HepG2 (cell line): Measurements from ENCODE around the gene SLC35G2. TPM values are rescaled to one million over a fixed set of nuclear protein-coding genes. Genes with fewer than 3 reads are reported as not detected.

Experiments used
- GPN1 ChIP-seq: sonication (generic); formaldehyde crosslinking; IDR thresholded peaks from 2 replicates; pipeline ENCODE4 v1.5.1; 2020; ENCODE audit warnings: missing genetic modification reagents, borderline replicate concordance
- HDAC6 ChIP-seq: fragments of 200-600 bp; sonication (generic); IDR thresholded peaks from 2 replicates; pipeline ENCODE4 v1.7.0; 2017; ENCODE audit warnings: mild to moderate bottlenecking, antibody characterized with exemption, low read length, low read depth
- HNF1A ChIP-seq, 2 experiments: sonication (generic) in 1 of 2; formaldehyde crosslinking in 1 of 2; IDR thresholded peaks; 2 replicates each; pipeline versions ENCODE4 v1.4.0 to v1.6.1; 2016 to 2020; ENCODE audit warnings: borderline replicate concordance in 1 of 2, low read depth in 1 of 2, mild to moderate bottlenecking in 1 of 2, missing genetic modification reagents in 1 of 2
- NFIB ChIP-seq: sonication (generic); formaldehyde crosslinking; IDR thresholded peaks from 2 replicates; pipeline ENCODE4 v1.9.0; 2021; ENCODE audit warnings: missing genetic modification reagents, mild to moderate bottlenecking, borderline replicate concordance
- PRDM4 ChIP-seq: sonication (generic); formaldehyde crosslinking; IDR thresholded peaks from 2 replicates; pipeline ENCODE4 v1.9.0; 2021; ENCODE audit warnings: missing genetic modification reagents, borderline replicate concordance
- RFXAP ChIP-seq: sonication (generic); formaldehyde crosslinking; IDR thresholded peaks from 2 replicates; pipeline ENCODE4 v1.4.0; 2020; ENCODE audit warnings: missing genetic modification reagents, borderline replicate concordance
- SALL2 ChIP-seq: sonication (generic); formaldehyde crosslinking; IDR thresholded peaks from 2 replicates; pipeline ENCODE4 v1.8.1; 2023; ENCODE audit warnings: mild to moderate bottlenecking, missing genetic modification reagents, inconsistent platforms
- SIN3A ChIP-seq: IDR thresholded peaks from 2 replicates; pipeline ENCODE4 v1.6.1; 2011; ENCODE audit warnings: low read depth, mild to moderate bottlenecking, control low read depth, low read length, borderline replicate concordance
- ZFP36 ChIP-seq: fragments of 150-350 bp; IDR thresholded peaks from 2 replicates; pipeline ENCODE4 v1.6.1; 2018; ENCODE audit warnings: borderline replicate concordance, low read length, low read depth; ENCODE audit not compliant: partially characterized antibody
- ZFY ChIP-seq: sonication (generic); formaldehyde crosslinking; IDR thresholded peaks from 2 replicates; pipeline ENCODE4 v1.4.0; 2020; ENCODE audit warnings: missing genetic modification reagents
- ZNF44 ChIP-seq: sonication (generic); formaldehyde crosslinking; IDR thresholded peaks from 2 replicates; pipeline ENCODE4 v1.5.1; 2020; ENCODE audit warnings: mild to moderate bottlenecking, missing genetic modification reagents
- ZZZ3 ChIP-seq: sonication (generic); formaldehyde crosslinking; IDR thresholded peaks from 2 replicates; pipeline ENCODE4 v1.4.0; 2020; ENCODE audit warnings: missing genetic modification reagents, mild to moderate bottlenecking, borderline replicate concordance
- polyA plus RNA-seq, 8 experiments: library from polyadenylated mRNA; depleted of rRNA in 3 of 8; stranded (reverse) in 7 of 8; unstranded in 1 of 8; fragments of >200 nt; fragmentation: Illumina TruSeq in 4 of 8; extraction: Trizol in 4 of 8; gene quantifications; 2 replicates each; pipeline versions ENCODE4 v1.2.1 to v1.2.3, GENCODE V29; 2011 to 2016; ENCODE audit warnings: low read depth in 4 of 8, missing spikeins in 1 of 8, mixed read lengths in 1 of 8; ENCODE audit not compliant: insufficient read depth in 1 of 8
- total RNA-seq, 5 experiments: library from RNA; depleted of rRNA; stranded (reverse); fragments of >200 nt; fragmentation: Illumina TruSeq; extraction: Trizol; gene quantifications; 2 replicates each; pipeline ENCODE4 v1.2.3, GENCODE V29; 2016; ENCODE audit warnings: low read depth in 1 of 5
- TF ChIP-seq, protein P1 (sequence below): sonication (generic); formaldehyde crosslinking; IDR thresholded peaks from 2 replicates; pipeline ENCODE4 v1.4.0; 2020; ENCODE audit warnings: missing genetic modification reagents
- TF ChIP-seq, protein P2 (sequence below): sonication (generic); formaldehyde crosslinking; IDR thresholded peaks from 2 replicates; pipeline ENCODE4 v1.8.1; 2023; ENCODE audit warnings: mild to moderate bottlenecking, inconsistent platforms, moderate library complexity, missing genetic modification reagents, borderline replicate concordance
- TF ChIP-seq, protein P3 (sequence below): IDR thresholded peaks from 2 replicates; pipeline ENCODE4 v1.4.0; 2020; ENCODE audit warnings: mild to moderate bottlenecking, missing genetic modification reagents

Gene SLC35G2
- total and polyA plus RNA-seq, 2 of the 13 experiments (the other 11 are each of a cell fraction or from before 2014, with no cell fraction given): 7.6 to 10.3 TPM

- TF ChIP-seq HNF1A (IDR thresholded peaks at IDR 0.05; ENCODE audit: low read depth) (no peak), HNF1A (CRISPR knock-in tag; IDR thresholded peaks at IDR 0.05; ENCODE audit: borderline replicate concordance) (peak; percentile 66), SIN3A (peak; percentile 66; the same call in 1 of the 2 replicates), PRDM4 (CRISPR knock-in tag) (no peak), NFIB (CRISPR knock-in tag) (no peak), ZFY (CRISPR knock-in tag) (peak; percentile 96), HDAC6 (no peak), SALL2 (CRISPR knock-in tag) (peak; percentile 85; the same call in 1 of the 2 replicates), ZNF44 (CRISPR knock-in tag) (peak; percentile 83; the same call in 1 of the 2 replicates), RFXAP (CRISPR knock-in tag) (0 out of 2 replicates have a peak, but pooled peaks have one; percentile 71), GPN1 (CRISPR knock-in tag) (no peak), ZFP36 (no peak), ZZZ3 (CRISPR knock-in tag) (peak; percentile 87; the same call in 1 of the 2 replicates)
- TF ChIP-seq, protein P1, sequence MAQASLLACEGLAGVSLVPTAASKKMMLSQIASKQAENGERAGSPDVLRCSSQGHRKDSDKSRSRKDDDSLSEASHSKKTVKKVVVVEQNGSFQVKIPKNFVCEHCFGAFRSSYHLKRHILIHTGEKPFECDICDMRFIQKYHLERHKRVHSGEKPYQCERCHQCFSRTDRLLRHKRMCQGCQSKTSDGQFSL: peak; percentile 62
- TF ChIP-seq, protein P2, sequence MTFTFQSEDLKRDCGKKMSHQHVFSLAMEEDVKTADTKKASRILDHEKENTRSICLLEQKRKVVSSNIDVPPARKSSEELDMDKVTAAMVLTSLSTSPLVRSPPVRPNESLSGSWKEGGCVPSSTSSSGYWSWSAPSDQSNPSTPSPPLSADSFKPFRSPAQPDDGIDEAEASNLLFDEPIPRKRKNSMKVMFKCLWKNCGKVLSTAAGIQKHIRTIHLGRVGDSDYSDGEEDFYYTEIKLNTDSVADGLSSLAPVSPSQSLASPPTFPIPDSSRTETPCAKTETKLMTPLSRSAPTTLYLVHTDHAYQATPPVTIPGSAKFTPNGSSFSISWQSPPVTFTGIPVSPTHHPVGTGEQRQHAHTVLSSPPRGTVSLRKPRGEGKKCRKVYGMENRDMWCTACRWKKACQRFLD (CRISPR knock-in tag): peak; percentile 96
- TF ChIP-seq, protein P3, sequence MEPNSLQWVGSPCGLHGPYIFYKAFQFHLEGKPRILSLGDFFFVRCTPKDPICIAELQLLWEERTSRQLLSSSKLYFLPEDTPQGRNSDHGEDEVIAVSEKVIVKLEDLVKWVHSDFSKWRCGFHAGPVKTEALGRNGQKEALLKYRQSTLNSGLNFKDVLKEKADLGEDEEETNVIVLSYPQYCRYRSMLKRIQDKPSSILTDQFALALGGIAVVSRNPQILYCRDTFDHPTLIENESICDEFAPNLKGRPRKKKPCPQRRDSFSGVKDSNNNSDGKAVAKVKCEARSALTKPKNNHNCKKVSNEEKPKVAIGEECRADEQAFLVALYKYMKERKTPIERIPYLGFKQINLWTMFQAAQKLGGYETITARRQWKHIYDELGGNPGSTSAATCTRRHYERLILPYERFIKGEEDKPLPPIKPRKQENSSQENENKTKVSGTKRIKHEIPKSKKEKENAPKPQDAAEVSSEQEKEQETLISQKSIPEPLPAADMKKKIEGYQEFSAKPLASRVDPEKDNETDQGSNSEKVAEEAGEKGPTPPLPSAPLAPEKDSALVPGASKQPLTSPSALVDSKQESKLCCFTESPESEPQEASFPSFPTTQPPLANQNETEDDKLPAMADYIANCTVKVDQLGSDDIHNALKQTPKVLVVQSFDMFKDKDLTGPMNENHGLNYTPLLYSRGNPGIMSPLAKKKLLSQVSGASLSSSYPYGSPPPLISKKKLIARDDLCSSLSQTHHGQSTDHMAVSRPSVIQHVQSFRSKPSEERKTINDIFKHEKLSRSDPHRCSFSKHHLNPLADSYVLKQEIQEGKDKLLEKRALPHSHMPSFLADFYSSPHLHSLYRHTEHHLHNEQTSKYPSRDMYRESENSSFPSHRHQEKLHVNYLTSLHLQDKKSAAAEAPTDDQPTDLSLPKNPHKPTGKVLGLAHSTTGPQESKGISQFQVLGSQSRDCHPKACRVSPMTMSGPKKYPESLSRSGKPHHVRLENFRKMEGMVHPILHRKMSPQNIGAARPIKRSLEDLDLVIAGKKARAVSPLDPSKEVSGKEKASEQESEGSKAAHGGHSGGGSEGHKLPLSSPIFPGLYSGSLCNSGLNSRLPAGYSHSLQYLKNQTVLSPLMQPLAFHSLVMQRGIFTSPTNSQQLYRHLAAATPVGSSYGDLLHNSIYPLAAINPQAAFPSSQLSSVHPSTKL (CRISPR knock-in tag): peak; percentile 52
Measured at GRCh38 chr3:136861890-136862616, 43.1 kb downstream of the SLC35G2 start, which contains the start of gene NCK1 (continued).
